HG02588 (cell line): ENCODE results near the gene LAMA5.
"Not testable (repeated sequence)": the region's sequence is repeated elsewhere in the genome, so short reads cannot be mapped to it uniquely, and the experiment has no call there.

Experiments used
- ATAC-seq: cut with Tn5 transposase; IDR thresholded peaks from one replicate; pipeline ENCODE4 v1.9.1; 2021; ENCODE audit warnings: mild to moderate bottlenecking, moderate library complexity; ENCODE audit not compliant: unreplicated experiment

The LAMA5 gene

GRCh38 chr20:62389601-62390087 lies 22.5 kb upstream of the LAMA5 start:
- no peak for ATAC-seq

GRCh38 chr20:62388839-62389600 lies 21.9 kb upstream of the LAMA5 start:
- ATAC-seq: no peak

- no peak for ATAC-seq
These were observed 21.0 kb upstream of the LAMA5 start for GRCh38 chr20:62387933-62388635.

- no peak for ATAC-seq
These were observed 20.3 kb upstream of the LAMA5 start for GRCh38 chr20:62387219-62387913.

- ATAC-seq: peak; percentile 81
These were observed 19.5 kb upstream of the LAMA5 start, which contains the start of gene RPS21 for GRCh38 chr20:62386383-62387218. RPS21 (plus strand) TSS chr20:62387103; CDS start chr20:62387339, 236 bp downstream.

GRCh38 chr20:62382306-62383198 lies 15.4 kb upstream of the LAMA5 start:
- no peak for ATAC-seq

GRCh38 chr20:62381842-62382241 lies 14.7 kb upstream of the LAMA5 start:
- ATAC-seq: no peak

GRCh38 chr20:62381202-62381797 lies 14.2 kb upstream of the LAMA5 start:
- no peak for ATAC-seq

GRCh38 chr20:62378215-62378614 lies 11.1 kb upstream of the LAMA5 start:
- no peak for ATAC-seq

- no peak for ATAC-seq
These were observed 10.6 kb upstream of the LAMA5 start for GRCh38 chr20:62377615-62378178.

- no peak for ATAC-seq
These were observed 10.0 kb upstream of the LAMA5 start for GRCh38 chr20:62377064-62377461.

GRCh38 chr20:62376112-62377063 lies 9.3 kb upstream of the LAMA5 start:
- no peak for ATAC-seq

GRCh38 chr20:62374331-62375152 lies 7.4 kb upstream of the LAMA5 start:
- ATAC-seq: no peak

GRCh38 chr20:62373631-62374179 lies 6.6 kb upstream of the LAMA5 start:
- ATAC-seq: not testable (repeated sequence)

- no peak for ATAC-seq
These were observed 5.2 kb upstream of the LAMA5 start for GRCh38 chr20:62372042-62372993.
